H1 (cell line): ENCODE results near the gene MRPS31. TPM values are rescaled to one million over a fixed set of nuclear protein-coding genes. Genes with fewer than 3 reads are reported as not detected.

Experiments used
- CTCF ChIA-PET: fragments of 300-600 bp; sonication (Branson Sonifier 250); formaldehyde crosslinking; loops from one replicate; lab custom pipeline; 2021; ENCODE audit not compliant: partially characterized antibody; lab: Charles Lee
- POLR2A ChIA-PET: fragments of 300-600 bp; sonication (Branson Sonifier 250); formaldehyde crosslinking; loops from one replicate; lab custom pipeline; 2021; ENCODE audit warnings: inconsistent platforms; ENCODE audit not compliant: partially characterized antibody; lab: Charles Lee
- DNase-seq, 2 experiments: peaks; one replicate each; pipeline versions ENCODE4 v3.0.0 to v3.0.0-alpha.2; 2010 to 2022; ENCODE audit warnings: low spot score in 2 of 2, low read depth in 1 of 2, mixed read lengths in 1 of 2
- FAIRE-seq: peaks from 2 replicates; lab custom pipeline; 2011; peaks lifted over from hg19 to GRCh38; lab: Jason Lieb, UNC
- H2AFZ ChIP-seq: 2 replicates; pipeline ENCODE4 v1.8.1; 2012; ENCODE audit warnings: low read length, inconsistent platforms
- H2AK5ac ChIP-seq: 2 replicates; pipeline ENCODE4 v1.6.1; 2013; ENCODE audit warnings: low read depth, low read length
- H2BK120ac ChIP-seq: replicated peaks from 2 replicates; pipeline ENCODE3; 2013; ENCODE audit warnings: low read depth, low read length, inconsistent platforms
- H2BK12ac ChIP-seq: 2 replicates; pipeline ENCODE4 v1.6.1; 2013; ENCODE audit warnings: low read depth, low read length
- H2BK15ac ChIP-seq: 2 replicates; pipeline ENCODE4 v1.6.1; 2013; ENCODE audit warnings: low read length
- H2BK20ac ChIP-seq: 2 replicates; pipeline ENCODE4 v1.6.1; 2013; ENCODE audit warnings: low read length
- H2BK5ac ChIP-seq: 2 replicates; pipeline ENCODE4 v1.6.1; 2013; ENCODE audit warnings: low read depth, low read length
- H3K14ac ChIP-seq: 2 replicates; pipeline ENCODE4 v1.6.1; 2013; ENCODE audit warnings: inconsistent platforms; ENCODE audit not compliant: insufficient read length
- H3K18ac ChIP-seq: 2 replicates; pipeline ENCODE4 v1.6.1; 2013; ENCODE audit warnings: low read length; ENCODE audit errors: extremely low read depth
- H3K23ac ChIP-seq: 2 replicates; pipeline ENCODE4 v1.6.1; 2013; ENCODE audit warnings: inconsistent platforms; ENCODE audit not compliant: insufficient read length
- H3K23me2 ChIP-seq: 2 replicates; pipeline ENCODE4 v1.6.1; 2013; ENCODE audit warnings: low read depth, low read length
- H3K27ac ChIP-seq: 2 replicates; pipeline ENCODE4 v1.6.1; 2011; ENCODE audit warnings: low read depth, low read length, inconsistent platforms
- H3K27me3 ChIP-seq, 4 experiments: replicated peaks in 1 of 4; 1 replicate in 1 of 4; 2 replicates in 3 of 4; pipeline versions ENCODE4 v1.6.1 to v1.8.1; 2011 to 2013; ENCODE audit warnings: low read length in 3 of 4, mild to moderate bottlenecking in 3 of 4, inconsistent platforms in 2 of 4, mixed read lengths in 2 of 4, moderate library complexity in 1 of 4; ENCODE audit not compliant: control insufficient read depth in 3 of 4, insufficient read depth in 3 of 4; ENCODE audit errors: extremely low read depth in 1 of 4
- H3K36me3 ChIP-seq, 4 experiments: 2 replicates each; pipeline versions ENCODE4 v1.6.1 to v1.8.1; 2011 to 2013; ENCODE audit warnings: mild to moderate bottlenecking in 4 of 4, low read length in 3 of 4, moderate library complexity in 2 of 4, control low read depth in 1 of 4, inconsistent platforms in 1 of 4; ENCODE audit not compliant: insufficient read depth in 4 of 4, control insufficient read depth in 2 of 4
- H3K4ac ChIP-seq: replicated peaks from 2 replicates; pipeline ENCODE3; 2013; ENCODE audit warnings: low read length, low read depth, mixed read lengths, inconsistent platforms; ENCODE audit not compliant: insufficient read length
- H3K4me1 ChIP-seq, 4 experiments: replicated peaks in 1 of 4; 1 replicate in 1 of 4; 2 replicates in 3 of 4; pipeline versions ENCODE4 v1.6.1 to v1.8.1; 2011 to 2013; ENCODE audit warnings: low read length in 3 of 4, inconsistent platforms in 2 of 4, mixed read lengths in 1 of 4; ENCODE audit not compliant: insufficient read depth in 4 of 4, control insufficient read depth in 3 of 4
- H3K4me2 ChIP-seq, 2 experiments: 2 replicates each; pipeline versions ENCODE4 v1.6.1 to v1.8.1; 2011 to 2013; ENCODE audit warnings: low read depth in 2 of 2, low read length in 2 of 2, control low read depth in 1 of 2, inconsistent platforms in 1 of 2, mild to moderate bottlenecking in 1 of 2; ENCODE audit not compliant: insufficient read depth in 1 of 2
- H3K4me3 ChIP-seq, 4 experiments: fragments of 200-600, 300-600 bp in 1 of 4; sonication (generic), shearing (Covaris generic), sonication (Bioruptor Twin) in 1 of 4; 2 replicates each; pipeline versions ENCODE4 v1.5.1 to v1.8.1; 2011 to 2016; ENCODE audit warnings: low read length in 4 of 4, low read depth in 3 of 4, control low read depth in 2 of 4, inconsistent platforms in 2 of 4, mild to moderate bottlenecking in 2 of 4, mixed read lengths in 1 of 4, moderate library complexity in 1 of 4; ENCODE audit not compliant: insufficient read depth in 2 of 4; ENCODE audit errors: extremely low read depth in 1 of 4
- H3K56ac ChIP-seq: replicated peaks from 2 replicates; pipeline ENCODE3; 2013; ENCODE audit warnings: low read depth, mild to moderate bottlenecking, mixed read lengths, low read length, inconsistent platforms; ENCODE audit not compliant: insufficient read length
- H3K79me1 ChIP-seq: 2 replicates; pipeline ENCODE4 v1.6.1; 2013; ENCODE audit warnings: low read depth, low read length, control low read depth
- H3K79me2 ChIP-seq, 2 experiments: 2 replicates each; pipeline versions ENCODE4 v1.6.1 to v1.8.1; 2012 to 2013; ENCODE audit warnings: low read length in 2 of 2, mild to moderate bottlenecking in 2 of 2, inconsistent platforms in 1 of 2; ENCODE audit not compliant: insufficient read depth in 2 of 2, control insufficient read depth in 1 of 2
- H3K9ac ChIP-seq, 4 experiments: replicated peaks in 1 of 4; 1 replicate in 1 of 4; 2 replicates in 3 of 4; pipeline versions ENCODE4 v1.6.1 to v1.8.1; 2011 to 2013; ENCODE audit warnings: low read depth in 3 of 4, low read length in 3 of 4, control low read depth in 2 of 4, mild to moderate bottlenecking in 2 of 4, moderate library complexity in 2 of 4, inconsistent platforms in 1 of 4; ENCODE audit errors: extremely low read depth in 1 of 4
- H3K9me3 ChIP-seq, 2 experiments: 2 replicates each; pipeline versions ENCODE4 v1.6.1 to v1.8.1; 2012 to 2013; ENCODE audit warnings: mild to moderate bottlenecking in 2 of 2, moderate library complexity in 2 of 2, control low read depth in 1 of 2, inconsistent platforms in 1 of 2, low read depth in 1 of 2, low read length in 1 of 2, mixed read lengths in 1 of 2; ENCODE audit not compliant: insufficient read depth in 2 of 2
- H4K20me1 ChIP-seq, 2 experiments: replicated peaks in 1 of 2; 2 replicates each; pipeline versions ENCODE3 to v1.8.1; 2011 to 2013; ENCODE audit warnings: inconsistent platforms in 2 of 2, low read length in 2 of 2, mild to moderate bottlenecking in 1 of 2; ENCODE audit not compliant: insufficient read depth in 2 of 2, control insufficient read depth in 1 of 2
- H4K5ac ChIP-seq: 2 replicates; pipeline ENCODE4 v1.6.1; 2013; ENCODE audit warnings: low read length, low read depth, mixed read lengths, inconsistent platforms; ENCODE audit not compliant: insufficient read length
- H4K8ac ChIP-seq: 2 replicates; pipeline ENCODE4 v1.8.0; 2013; ENCODE audit warnings: mild to moderate bottlenecking, moderate library complexity, low read length, inconsistent platforms; ENCODE audit not compliant: insufficient read depth; ENCODE audit errors: extremely low read depth
- H4K91ac ChIP-seq: replicated peaks from 2 replicates; pipeline ENCODE3; 2013; ENCODE audit warnings: low read length, mixed read lengths, inconsistent platforms; ENCODE audit not compliant: insufficient read length
- BRCA1 ChIP-seq: IDR thresholded peaks from 2 replicates; pipeline ENCODE4 v1.6.1; 2012; ENCODE audit warnings: low read depth, low read length, improper control_type of control experiment
- E2F6 ChIP-seq: IDR thresholded peaks from 2 replicates; pipeline ENCODE4 v1.6.1; 2012; ENCODE audit warnings: inconsistent platforms
- FOSL1 ChIP-seq: IDR thresholded peaks from 2 replicates; pipeline ENCODE4 v1.6.1; 2011; ENCODE audit warnings: mild to moderate bottlenecking, low read depth, low read length, moderate library complexity; ENCODE audit not compliant: insufficient read depth
- GABPA ChIP-seq: IDR thresholded peaks from 2 replicates; pipeline ENCODE4 v1.6.1; 2011; ENCODE audit warnings: mild to moderate bottlenecking, low read length, moderate library complexity, borderline replicate concordance; ENCODE audit not compliant: insufficient read depth
- HDAC2 ChIP-seq, 2 experiments: fragments of 300-600 bp in 1 of 2; sonication (generic) in 1 of 2; IDR thresholded peaks; 2 replicates each; pipeline ENCODE4 v1.6.1; 2011 to 2012; ENCODE audit warnings: low read depth in 2 of 2, low read length in 2 of 2, mild to moderate bottlenecking in 2 of 2, moderate library complexity in 2 of 2, borderline replicate concordance in 1 of 2, inconsistent platforms in 1 of 2
- MAFK ChIP-seq: IDR thresholded peaks from 2 replicates; pipeline ENCODE4 v1.6.1; 2012; ENCODE audit warnings: low read depth, mild to moderate bottlenecking, improper control_type of control experiment, low read length
- NANOG ChIP-seq: IDR thresholded peaks from 2 replicates; pipeline ENCODE4 v1.6.1; 2011; ENCODE audit warnings: low read length, low read depth, mild to moderate bottlenecking, inconsistent platforms; ENCODE audit not compliant: insufficient read depth, poor library complexity, severe bottlenecking
- POLR2AphosphoS5 ChIP-seq: IDR thresholded peaks from 2 replicates; pipeline ENCODE4 v1.6.1; 2011; ENCODE audit warnings: low read depth, low read length
- RXRA ChIP-seq: IDR thresholded peaks from 2 replicates; pipeline ENCODE4 v1.6.1; 2011; ENCODE audit warnings: low read depth, mild to moderate bottlenecking, low read length, moderate library complexity; ENCODE audit not compliant: insufficient read depth
- SIN3A ChIP-seq, 2 experiments: IDR thresholded peaks in 1 of 2; conservative IDR thresholded peaks in 1 of 2; 2 replicates each; pipeline ENCODE4 v1.6.1; 2011 to 2012; ENCODE audit warnings: low read length in 2 of 2, improper control_type of control experiment in 1 of 2, low read depth in 1 of 2, mild to moderate bottlenecking in 1 of 2
- TAF7 ChIP-seq: optimal IDR thresholded peaks from 2 replicates; pipeline ENCODE3; 2011; ENCODE audit warnings: low read depth, mild to moderate bottlenecking, inconsistent platforms, low read length, moderate library complexity, borderline replicate concordance
- TCF12 ChIP-seq: IDR thresholded peaks from 2 replicates; pipeline ENCODE4 v1.6.1; 2011; ENCODE audit warnings: low read depth, mild to moderate bottlenecking, low read length
- WGBS, 2 experiments: shearing (Covaris generic) in 1 of 2; methylation state at CpG; one replicate each; pipeline versions ENCODE4 v1.1.6 to v1.1.7; 2013 to 2015; ENCODE audit warnings: low lambda C conversion rate in 2 of 2, mixed read lengths in 2 of 2, inconsistent platforms in 1 of 2, low coverage in 1 of 2, missing lambda C conversion rate in 1 of 2; ENCODE audit not compliant: insufficient replicate concordance in 2 of 2, insufficient coverage in 1 of 2, insufficient read length in 1 of 2; ENCODE audit errors: extremely low coverage in 1 of 2, missing lambda C conversion rate in 1 of 2; 5-methylcytosine and 5-hydroxymethylcytosine counted together
- polyA plus RNA-seq, 7 experiments: library from polyadenylated mRNA; depleted of rRNA in 3 of 7; stranded (reverse) in 5 of 7; unstranded in 2 of 7; fragments of >200 nt in 5 of 7; fragments of 200-250 nt in 2 of 7; gene quantifications; 1 replicate in 5 of 7; 2 replicates in 1 of 7; 4 replicates in 1 of 7; pipeline versions ENCODE4 v1.2.1 to v1.2.3, GENCODE V29; 2011 to 2013; ENCODE audit warnings: missing spikeins in 2 of 7, mixed read lengths in 2 of 7
- total RNA-seq: library from RNA; stranded (reverse); fragmentation: NEBNext Ultra II Directional; extraction: Animal tissue kit (Norgen Biotek cat#: 25700); gene quantifications from 2 replicates; pipeline ENCODE4 v1.2.1, GENCODE V29; 2021

Gene MRPS31
- total and polyA plus RNA-seq, 2 of the 8 experiments (the other 6 are each of a cell fraction or from before 2014, with no cell fraction given) = 13.6 to 33.3 TPM

- Histone ChIP-seq H2BK5ac (no peak overlapping the region), H3K4me3 (no peak overlapping the region), H2AK5ac (no peak overlapping the region), H2AFZ (no peak overlapping the region), H4K20me1 (peaks cover 1% of the 10 kb centered on the region in 2 experiments), H3K36me3 (peaks cover 0 to 28% (median 9%) of the 10 kb centered on the region in 4 experiments; a peak in 7 of 8 replicates), H2BK20ac (no peak overlapping the region), H3K4me1 (peaks cover 0 to 5% (median 0%) of the 10 kb centered on the region in 4 experiments; a peak in 2 of 7 replicates), H4K8ac (no peak overlapping the region), H3K56ac (no peak overlapping the region), H3K14ac (no peak overlapping the region), H3K23ac (no peak overlapping the region), H3K18ac (no peak overlapping the region), H3K23me2 (no peaks in the 10 kb centered on the region), H3K4me2 (no peak overlapping the region), H3K4ac (no peak overlapping the region), H2BK12ac (no peak overlapping the region), H4K91ac (no peak overlapping the region), H3K9me3 (no peaks in the 10 kb centered on the region), H3K79me1 (peaks cover 3% of the 10 kb centered on the region; the same call in 1 of the 2 replicates), H3K9ac (no peak overlapping the region), H3K27me3 (no peaks in the 10 kb centered on the region), H3K79me2 (no peaks in the 10 kb centered on the region), H3K27ac (no peak overlapping the region), H2BK120ac (no peak overlapping the region), H4K5ac (no peak overlapping the region), H2BK15ac (no peak overlapping the region)
- DNase-seq (no peak), FAIRE-seq (no peak)
- ChIA-PET CTCF (interaction anchor here (0.9 to 1.4 kb wide), 2 partner anchors 14 to 20 kb away, joined by 3 to 4 read pairs; no protein-coding TSS in a partner anchor), POLR2A (interaction anchor here (2.7 kb wide), 1 partner anchor 10 kb away, joined by 9 read pairs; the partner anchor contains the start of gene SLC25A15)
- WGBS, 2 experiments = 94% methylated on average over 4 of the region's 4 CpGs; no CpG with 5 or more reads in 1 of the 2 experiments
- TF ChIP-seq GABPA (no peak), TCF12 (no peak), FOSL1 (no peak), MAFK (no peak), HDAC2 (IDR thresholded peaks at IDR 0.05; ENCODE audit: borderline replicate concordance in 1 of 2, low read depth in 2 of 2, low read length in 2 of 2) (no peak), E2F6 (no peak), POLR2AphosphoS5 (no peak), TAF7 (no peak), BRCA1 (no peak), SIN3A (conservative IDR thresholded peaks at IDR 0.05 in 1 of 2, IDR thresholded peaks at IDR 0.05 in 1 of 2; ENCODE audit: low read depth in 1 of 2, low read length in 2 of 2) (no peak), NANOG (no peak), RXRA (no peak)
Measured at GRCh38 chr13:40799508-40799907, 28.5 kb upstream of the MRPS31 start.
